ENCODE results near the gene PTPRC. TPM values are rescaled to one million over a fixed set of nuclear protein-coding genes. Genes with fewer than 3 reads are reported as not detected.

Gene PTPRC, protein sequence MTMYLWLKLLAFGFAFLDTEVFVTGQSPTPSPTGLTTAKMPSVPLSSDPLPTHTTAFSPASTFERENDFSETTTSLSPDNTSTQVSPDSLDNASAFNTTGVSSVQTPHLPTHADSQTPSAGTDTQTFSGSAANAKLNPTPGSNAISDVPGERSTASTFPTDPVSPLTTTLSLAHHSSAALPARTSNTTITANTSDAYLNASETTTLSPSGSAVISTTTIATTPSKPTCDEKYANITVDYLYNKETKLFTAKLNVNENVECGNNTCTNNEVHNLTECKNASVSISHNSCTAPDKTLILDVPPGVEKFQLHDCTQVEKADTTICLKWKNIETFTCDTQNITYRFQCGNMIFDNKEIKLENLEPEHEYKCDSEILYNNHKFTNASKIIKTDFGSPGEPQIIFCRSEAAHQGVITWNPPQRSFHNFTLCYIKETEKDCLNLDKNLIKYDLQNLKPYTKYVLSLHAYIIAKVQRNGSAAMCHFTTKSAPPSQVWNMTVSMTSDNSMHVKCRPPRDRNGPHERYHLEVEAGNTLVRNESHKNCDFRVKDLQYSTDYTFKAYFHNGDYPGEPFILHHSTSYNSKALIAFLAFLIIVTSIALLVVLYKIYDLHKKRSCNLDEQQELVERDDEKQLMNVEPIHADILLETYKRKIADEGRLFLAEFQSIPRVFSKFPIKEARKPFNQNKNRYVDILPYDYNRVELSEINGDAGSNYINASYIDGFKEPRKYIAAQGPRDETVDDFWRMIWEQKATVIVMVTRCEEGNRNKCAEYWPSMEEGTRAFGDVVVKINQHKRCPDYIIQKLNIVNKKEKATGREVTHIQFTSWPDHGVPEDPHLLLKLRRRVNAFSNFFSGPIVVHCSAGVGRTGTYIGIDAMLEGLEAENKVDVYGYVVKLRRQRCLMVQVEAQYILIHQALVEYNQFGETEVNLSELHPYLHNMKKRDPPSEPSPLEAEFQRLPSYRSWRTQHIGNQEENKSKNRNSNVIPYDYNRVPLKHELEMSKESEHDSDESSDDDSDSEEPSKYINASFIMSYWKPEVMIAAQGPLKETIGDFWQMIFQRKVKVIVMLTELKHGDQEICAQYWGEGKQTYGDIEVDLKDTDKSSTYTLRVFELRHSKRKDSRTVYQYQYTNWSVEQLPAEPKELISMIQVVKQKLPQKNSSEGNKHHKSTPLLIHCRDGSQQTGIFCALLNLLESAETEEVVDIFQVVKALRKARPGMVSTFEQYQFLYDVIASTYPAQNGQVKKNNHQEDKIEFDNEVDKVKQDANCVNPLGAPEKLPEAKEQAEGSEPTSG (N-terminal part only)
- total RNA-seq: 10 to 100 TPM in 1 of 4 donors, 1 to 10 TPM in 3; 4.7 to 11.4 (median 6.7) TPM

DNA sequence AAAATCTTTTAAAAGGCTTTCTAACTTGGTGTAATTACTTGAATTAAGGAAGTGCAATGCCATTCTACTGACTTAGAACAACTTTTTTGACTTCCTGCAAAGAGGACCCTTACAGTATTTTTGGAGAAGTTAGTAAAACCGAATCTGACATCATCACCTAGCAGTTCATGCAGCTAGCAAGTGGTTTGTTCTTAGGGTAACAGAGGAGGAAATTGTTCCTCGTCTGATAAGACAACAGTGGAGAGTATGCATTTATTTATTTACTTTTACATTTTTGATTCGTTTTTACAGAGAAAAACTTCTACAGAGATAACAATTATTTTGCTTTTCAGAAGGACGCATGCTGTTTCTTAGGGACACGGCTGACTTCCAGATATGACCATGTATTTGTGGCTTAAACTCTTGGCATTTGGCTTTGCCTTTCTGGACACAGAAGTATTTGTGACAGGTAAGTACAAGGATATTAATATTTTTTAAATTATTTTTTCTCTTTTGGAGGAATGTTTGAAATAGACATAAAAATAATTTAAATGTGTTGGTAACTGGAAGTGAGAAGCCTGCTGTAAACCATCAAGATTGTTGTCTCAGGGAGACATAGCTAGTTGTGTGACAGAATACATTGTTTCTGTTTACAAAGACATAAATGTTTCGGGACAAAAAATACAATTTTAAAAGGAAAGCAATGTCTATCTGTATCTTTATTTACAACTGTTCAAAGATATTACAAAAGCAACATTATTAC lies at the start of gene PTPRC:
Gene PTPRC, plus strand, starts transcription at position 147 of the 742 bp plus-strand sequence. Its CDS starts 229 bp downstream, at position 376.
- Histone ChIP-seq H3K9me3 (no peaks in the 10 kb centered on the region), H3K4me1 (no peaks in the 10 kb centered on the region), H3K27ac (no peak within 1 kb of the TSS), H3K27me3 (no peaks in the 10 kb centered on the region), H3K36me3 (no peaks in the 10 kb centered on the region), H3K4me3 (peak within 1 kb of the TSS; percentile 37)
- TF ChIP-seq POLR2A (IDR thresholded peaks at IDR 0.05): peak in 1 of 2 donors; percentile 39
- no peak for TF ChIP-seq EP300 (IDR thresholded peaks at IDR 0.05)
- DNase-seq (ENCODE audit: low spot score in 2 of 2): no peak
- whole genome bisulfite sequencing: 74% methylated on average over 6 of the region's 6 CpGs

- H3K9me3 ChIP-seq: no peaks in the 10 kb centered on the region
- no peaks in the 10 kb centered on the region for H3K27me3 ChIP-seq
- no peaks in the 10 kb centered on the region for H3K4me1 ChIP-seq
- no peak for TF ChIP-seq EP300 (IDR thresholded peaks at IDR 0.05)
- H3K4me3 ChIP-seq: no peak overlapping the region
- H3K36me3 ChIP-seq: no peaks in the 10 kb centered on the region
- no peak for DNase-seq (ENCODE audit: low spot score in 2 of 2)
- no peak overlapping the region for H3K27ac ChIP-seq
Observed at GRCh38 chr1:198590454-198590853, 48.4 kb upstream of the PTPRC start.

DNA sequence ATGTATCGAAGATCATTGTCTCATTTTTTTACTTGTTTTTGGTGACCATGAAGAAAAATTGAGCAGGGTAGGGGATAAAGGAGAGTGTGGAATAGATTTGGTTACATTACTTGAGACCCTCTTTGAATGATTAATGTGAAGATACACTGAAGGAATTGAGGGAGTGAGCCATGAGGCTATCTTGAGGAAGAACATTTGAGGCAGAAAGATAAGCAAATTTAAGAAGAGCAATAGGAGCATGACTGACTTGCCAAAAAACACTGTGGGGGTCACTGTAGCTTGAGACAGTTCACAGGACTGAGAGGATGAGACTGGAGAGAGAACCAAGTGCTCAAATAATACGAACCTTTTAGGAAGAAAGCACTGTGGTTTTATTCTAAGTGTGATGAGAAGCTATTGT lies 43.1 kb upstream of the PTPRC start:
- 88% methylated on average over 2 of the region's 2 CpGs for WGBS
- DNase-seq (ENCODE audit: low spot score in 2 of 2): no peak
- Histone ChIP-seq H3K4me1 (no peaks in the 10 kb centered on the region), H3K27me3 (no peaks in the 10 kb centered on the region), H3K36me3 (no peaks in the 10 kb centered on the region), H3K4me3 (no peak overlapping the region), H3K9me3 (no peaks in the 10 kb centered on the region), H3K27ac (no peak overlapping the region)
- TF ChIP-seq POLR2AphosphoS5 (IDR thresholded peaks at IDR 0.05) (no peak), CTCF (IDR thresholded peaks at IDR 0.05) (no peak), EP300 (IDR thresholded peaks at IDR 0.05) (no peak), POLR2A (IDR thresholded peaks at IDR 0.05) (no peak)

GRCh38 chr1:198597690-198598430 lies 41.0 kb upstream of the PTPRC start:
- no peak for TF ChIP-seq EP300 (IDR thresholded peaks at IDR 0.05)
- TF ChIP-seq POLR2AphosphoS5 (IDR thresholded peaks at IDR 0.05): no peak
- 83% methylated on average over 7 of the region's 7 CpGs for WGBS
- no peak overlapping the region for H3K27ac ChIP-seq
- no peak overlapping the region for H3K4me3 ChIP-seq
- no peaks in the 10 kb centered on the region for H3K36me3 ChIP-seq
- DNase-seq (ENCODE audit: low spot score in 2 of 2): no peak
- H3K27me3 ChIP-seq: no peaks in the 10 kb centered on the region
- H3K9me3 ChIP-seq: no peaks in the 10 kb centered on the region
- no peaks in the 10 kb centered on the region for H3K4me1 ChIP-seq

DNA sequence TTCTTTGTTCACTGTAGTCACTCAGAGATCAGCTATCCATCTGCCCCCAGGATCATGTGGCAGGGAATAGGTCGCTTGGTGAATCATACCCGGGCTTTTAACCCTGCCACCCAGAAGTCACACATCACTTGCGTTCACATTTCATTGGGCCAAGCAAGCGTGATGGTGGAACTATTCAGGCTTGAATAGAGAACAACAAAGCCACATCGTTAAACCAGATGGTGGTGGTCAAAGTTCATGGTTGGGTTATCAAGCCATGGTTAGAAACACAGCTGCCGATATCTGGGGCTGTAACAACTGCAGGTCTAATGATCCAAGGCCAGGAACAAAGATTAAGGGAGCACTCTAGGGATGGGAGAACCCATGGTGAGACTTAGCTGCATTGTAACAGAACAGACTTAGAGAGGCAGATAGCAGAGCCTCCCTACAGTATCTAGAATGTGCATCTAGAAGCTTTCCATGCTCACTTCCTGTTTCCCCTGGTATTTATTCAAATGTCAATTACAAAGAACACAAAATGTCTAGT lies 40.0 kb upstream of the PTPRC start:
- no peak for DNase-seq (ENCODE audit: low spot score in 2 of 2)
- Histone ChIP-seq H3K36me3 (no peaks in the 10 kb centered on the region), H3K27ac (no peak overlapping the region), H3K9me3 (no peaks in the 10 kb centered on the region), H3K27me3 (no peaks in the 10 kb centered on the region), H3K4me3 (no peak overlapping the region), H3K4me1 (no peaks in the 10 kb centered on the region)
- 72% methylated on average over 6 of the region's 6 CpGs for WGBS
- TF ChIP-seq CTCF (IDR thresholded peaks at IDR 0.05): no peak
- no peak for TF ChIP-seq POLR2A (IDR thresholded peaks at IDR 0.05)
- TF ChIP-seq EP300 (IDR thresholded peaks at IDR 0.05): no peak
- TF ChIP-seq POLR2AphosphoS5 (IDR thresholded peaks at IDR 0.05): no peak

Data from suprapubic skin (tissue), 4 donors.